GM21360 (cell line): Measurements from ENCODE around the gene SNAP29.
"Not testable (repeated sequence)": the region's sequence is repeated elsewhere in the genome, so short reads cannot be mapped to it uniquely, and the experiment has no call there.

Source experiments
- ATAC-seq: cut with Tn5 transposase; IDR thresholded peaks from one replicate; pipeline ENCODE4 v1.9.1; 2021; ENCODE audit warnings: mild to moderate bottlenecking, moderate library complexity; ENCODE audit not compliant: unreplicated experiment

The SNAP29 gene

DNA sequence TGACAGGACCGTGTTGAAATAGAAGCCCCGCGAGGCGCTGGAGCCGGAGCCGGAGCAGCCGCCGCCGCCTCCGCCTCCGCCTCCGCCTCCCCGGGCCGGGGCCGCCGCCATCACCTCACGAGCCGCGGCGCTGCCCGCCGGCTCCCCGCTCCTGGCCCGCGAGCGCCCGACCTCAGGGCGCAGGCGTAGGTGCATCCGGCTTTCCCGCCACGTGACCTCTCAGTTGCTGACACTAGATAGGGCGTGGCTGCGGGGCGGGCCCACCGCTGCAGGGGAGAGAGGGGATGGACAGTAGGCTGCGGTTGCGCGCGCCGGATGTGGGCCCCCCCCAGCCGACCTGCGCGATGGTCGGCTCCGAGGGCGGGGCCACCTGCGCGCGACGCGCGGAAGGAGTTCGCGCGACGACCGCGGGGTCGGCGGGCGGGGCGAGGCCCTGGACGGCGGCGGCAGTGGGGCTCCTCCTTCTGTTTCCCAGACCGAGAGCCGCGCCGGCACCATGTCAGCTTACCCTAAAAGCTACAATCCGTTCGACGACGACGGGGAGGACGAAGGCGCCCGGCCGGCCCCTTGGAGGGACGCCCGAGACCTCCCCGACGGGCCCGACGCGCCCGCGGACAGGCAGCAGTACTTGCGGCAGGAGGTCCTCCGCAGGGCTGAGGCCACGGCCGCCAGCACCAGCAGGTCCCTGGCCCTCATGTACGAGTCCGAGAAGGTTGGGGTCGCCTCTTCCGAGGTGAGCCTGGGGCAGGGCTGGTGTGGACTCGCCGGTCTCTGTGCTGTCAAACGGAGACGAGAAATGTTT is at the start of gene SNAP29, which contains the start of gene PI4KA:
SNAP29 (plus strand) TSS at position 393 of the 802 bp plus-strand sequence; CDS start at position 497, 104 bp downstream.
PI4KA (minus strand) TSS at position 197 of the 802 bp plus-strand sequence; CDS start at position 111, 86 bp downstream.
- peak; percentile 88 for ATAC-seq

DNA sequence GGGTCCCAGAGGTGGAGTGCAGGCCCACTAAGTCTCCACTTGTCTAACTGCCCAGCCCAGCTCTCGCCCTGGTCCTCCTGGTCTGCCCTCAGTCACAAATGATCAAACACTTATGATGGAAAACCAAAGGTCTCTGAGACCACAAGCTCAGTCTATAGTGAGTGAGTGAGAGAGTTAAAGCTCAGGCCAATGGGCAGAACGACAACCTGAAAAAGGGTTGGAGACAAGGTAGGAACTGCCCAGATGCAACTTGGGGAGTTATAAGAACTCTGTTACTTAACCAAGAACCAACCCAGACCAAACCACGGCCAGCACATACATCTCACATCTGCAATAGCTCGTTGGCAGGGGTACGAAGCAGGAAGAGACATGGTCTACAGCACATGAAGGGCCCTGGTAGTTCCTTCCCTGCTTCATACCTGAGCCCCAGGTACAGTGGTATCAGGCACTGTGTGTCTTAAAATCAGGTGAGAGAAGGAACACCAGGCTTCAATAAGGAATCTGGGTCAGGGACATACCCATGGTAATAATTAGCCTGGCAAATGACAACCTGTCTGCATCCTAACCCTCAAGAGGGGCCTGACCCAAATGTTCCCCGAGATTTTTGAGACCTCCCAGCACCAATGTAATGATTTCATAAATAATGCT is 49.1 kb upstream of the SNAP29 start:
- ATAC-seq: no peak

GRCh38 chr22:20810645-20811044 is 48.2 kb upstream of the SNAP29 start:
- ATAC-seq: no peak

- ATAC-seq: no peak
These were observed 47.6 kb upstream of the SNAP29 start for GRCh38 chr22:20811171-20811570.

DNA sequence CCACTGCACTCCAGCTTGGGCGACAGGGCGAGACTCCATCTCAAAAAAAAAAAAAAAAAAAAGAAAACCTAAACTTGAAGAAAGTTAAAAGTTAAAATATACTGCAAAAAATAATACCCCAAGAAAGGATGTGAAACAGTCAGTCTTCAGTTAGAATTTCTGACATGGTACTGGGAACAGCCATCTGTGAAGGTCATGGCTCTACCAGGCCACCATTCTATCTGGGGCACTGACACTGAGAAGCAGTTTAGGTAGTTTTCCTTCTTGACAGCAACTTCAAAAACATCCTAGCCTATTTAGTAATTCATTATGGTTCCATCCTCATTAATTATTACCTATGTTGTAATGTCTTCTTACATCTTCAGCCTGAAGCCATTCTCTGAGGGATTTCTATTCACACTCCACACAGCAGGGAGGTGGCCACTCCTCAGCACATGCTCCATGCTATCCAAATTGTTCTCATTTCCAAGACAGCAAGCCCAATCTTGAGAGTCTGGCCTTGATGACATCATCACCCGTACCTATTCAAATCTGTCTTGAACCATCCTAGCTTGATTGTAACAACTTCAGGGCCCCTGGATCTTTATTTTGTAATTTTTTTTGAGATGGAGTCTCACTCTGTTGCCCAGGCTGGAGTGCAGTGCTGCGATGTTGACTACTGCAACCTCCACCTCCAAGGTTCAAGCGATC is 46.7 kb upstream of the SNAP29 start:
- no peak for ATAC-seq

DNA sequence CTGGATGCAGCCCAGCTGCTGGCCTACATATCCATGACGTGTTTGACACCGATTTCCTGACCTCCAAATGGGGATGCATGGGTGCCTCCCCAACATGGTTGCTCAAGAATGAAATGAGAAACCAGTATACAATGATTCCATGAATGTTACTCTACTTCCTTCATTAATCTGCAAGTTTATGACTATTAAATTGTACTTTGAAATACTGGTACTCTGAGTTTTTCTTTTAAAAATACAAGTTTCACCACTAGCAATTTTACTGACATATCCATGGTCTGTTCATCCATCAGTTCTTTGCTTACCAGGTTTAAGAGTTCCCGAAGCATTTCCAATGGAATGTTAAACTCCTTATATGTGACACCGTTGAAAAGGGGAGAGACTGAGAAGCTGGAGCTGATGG is 45.8 kb upstream of the SNAP29 start:
- ATAC-seq: no peak

DNA sequence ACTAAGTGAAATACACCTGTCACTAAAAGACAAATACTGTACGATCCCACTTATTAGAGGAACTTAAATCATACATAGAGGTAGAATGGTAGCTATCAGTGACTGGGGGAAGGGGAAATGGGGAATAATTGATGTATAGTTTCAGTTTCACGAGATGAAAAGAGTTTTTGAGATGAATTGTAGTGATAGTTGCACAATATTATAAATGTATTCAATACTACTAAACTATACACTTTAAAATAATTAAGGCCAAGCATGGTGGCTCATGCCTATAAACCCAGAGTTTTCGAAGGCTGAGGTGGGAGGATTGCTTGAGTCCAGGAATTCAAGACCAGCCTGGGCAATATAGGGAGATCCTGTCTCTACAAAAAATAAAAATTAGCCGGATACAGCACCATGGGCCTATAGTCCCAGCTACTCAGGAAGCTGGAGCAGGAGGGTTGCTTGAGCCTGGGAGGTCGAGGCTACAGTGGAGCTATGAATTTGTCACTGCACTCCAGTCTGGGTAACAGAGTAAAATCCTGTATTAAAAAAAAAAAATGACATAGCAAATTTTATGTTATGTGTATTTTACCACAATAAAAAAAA is 44.5 kb upstream of the SNAP29 start:
- no peak for ATAC-seq

- ATAC-seq: no peak
These were observed 43.2 kb upstream of the SNAP29 start for GRCh38 chr22:20815477-20816050.

GRCh38 chr22:20816559-20816958 is 42.2 kb upstream of the SNAP29 start:
- ATAC-seq: no peak

DNA sequence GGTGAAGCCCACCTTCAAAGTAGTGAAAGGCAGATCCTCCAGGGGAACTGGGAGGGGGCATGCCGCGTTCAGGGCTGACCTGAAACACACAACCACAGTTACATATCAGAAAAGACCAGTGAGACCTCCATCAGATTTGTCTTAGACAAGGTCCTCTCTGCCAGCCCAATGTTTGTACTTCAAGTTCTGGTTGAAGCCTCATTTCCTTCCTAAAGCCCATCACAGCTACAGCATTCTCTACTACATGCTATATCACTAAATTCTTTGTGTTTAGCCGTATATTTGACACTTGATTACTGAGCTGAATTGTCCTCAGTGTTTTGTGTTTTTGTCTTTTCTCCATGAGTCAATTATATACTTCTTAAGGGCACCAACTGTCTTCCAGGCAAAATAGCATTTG is 40.3 kb upstream of the SNAP29 start:
- no peak for ATAC-seq

GRCh38 chr22:20819471-20819870 is 39.3 kb upstream of the SNAP29 start:
- ATAC-seq: no peak

GRCh38 chr22:20821717-20822239 is 37.0 kb upstream of the SNAP29 start:
- ATAC-seq: not testable (repeated sequence)

DNA sequence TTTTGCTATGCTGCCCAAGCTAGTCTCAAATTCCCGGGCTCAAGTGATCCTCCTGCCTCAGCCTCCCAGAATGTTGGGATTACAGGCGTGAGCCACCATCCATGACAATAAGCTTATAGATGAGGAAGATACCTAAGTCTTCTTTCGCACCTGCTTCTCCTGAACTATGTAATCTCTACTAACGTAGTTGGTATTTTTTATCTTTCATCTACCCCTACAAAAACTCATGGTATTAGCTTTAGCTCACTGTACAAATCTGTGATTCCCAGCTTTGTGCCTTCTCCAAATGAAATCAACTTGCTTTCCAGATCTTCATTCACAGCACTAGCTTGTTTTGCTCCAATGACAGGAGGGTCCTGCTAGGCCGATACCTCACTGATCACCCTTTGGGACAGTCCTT is 36.6 kb upstream of the SNAP29 start:
- ATAC-seq: no peak

- ATAC-seq: no peak
These were observed 35.5 kb upstream of the SNAP29 start for GRCh38 chr22:20823264-20823663.

DNA sequence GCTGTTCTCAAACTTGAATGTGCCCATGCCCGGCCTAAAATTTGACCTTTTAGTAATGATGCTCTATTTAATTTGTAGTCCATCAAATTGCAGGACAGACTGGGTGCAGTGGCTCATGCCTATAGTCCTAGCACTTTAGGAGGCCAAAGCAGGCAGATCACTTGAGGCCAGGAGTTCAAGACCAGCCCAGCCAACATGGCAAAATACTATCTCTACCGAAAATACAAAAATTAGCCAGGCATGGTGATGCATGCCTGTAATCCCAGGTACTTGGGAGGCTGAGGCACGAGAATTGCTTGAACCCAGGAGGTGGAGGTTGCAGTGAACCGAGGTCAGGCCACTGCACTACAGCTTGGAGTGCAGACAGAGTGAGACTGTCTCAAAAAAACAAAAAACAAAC is 33.6 kb upstream of the SNAP29 start:
- not testable (repeated sequence) for ATAC-seq

DNA sequence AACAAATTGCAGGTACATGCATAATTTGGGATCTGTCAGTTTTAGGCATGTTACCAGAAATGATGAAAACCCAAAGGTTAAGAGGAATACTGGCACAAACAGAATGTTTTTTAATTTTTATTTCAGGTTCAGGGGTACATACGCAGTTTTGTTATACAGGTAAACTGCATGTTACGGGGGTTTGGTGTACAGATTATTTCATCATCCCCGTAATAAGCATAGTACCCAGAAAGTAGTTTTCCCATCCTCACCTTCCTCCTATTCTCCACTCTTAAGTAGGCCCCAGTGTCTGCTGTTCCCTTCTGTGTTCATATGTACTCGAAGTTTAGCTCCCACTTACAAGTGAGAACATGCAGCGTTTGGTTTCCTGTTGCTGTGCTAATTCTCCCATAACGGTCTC is 33.2 kb upstream of the SNAP29 start:
- ATAC-seq: no peak

DNA sequence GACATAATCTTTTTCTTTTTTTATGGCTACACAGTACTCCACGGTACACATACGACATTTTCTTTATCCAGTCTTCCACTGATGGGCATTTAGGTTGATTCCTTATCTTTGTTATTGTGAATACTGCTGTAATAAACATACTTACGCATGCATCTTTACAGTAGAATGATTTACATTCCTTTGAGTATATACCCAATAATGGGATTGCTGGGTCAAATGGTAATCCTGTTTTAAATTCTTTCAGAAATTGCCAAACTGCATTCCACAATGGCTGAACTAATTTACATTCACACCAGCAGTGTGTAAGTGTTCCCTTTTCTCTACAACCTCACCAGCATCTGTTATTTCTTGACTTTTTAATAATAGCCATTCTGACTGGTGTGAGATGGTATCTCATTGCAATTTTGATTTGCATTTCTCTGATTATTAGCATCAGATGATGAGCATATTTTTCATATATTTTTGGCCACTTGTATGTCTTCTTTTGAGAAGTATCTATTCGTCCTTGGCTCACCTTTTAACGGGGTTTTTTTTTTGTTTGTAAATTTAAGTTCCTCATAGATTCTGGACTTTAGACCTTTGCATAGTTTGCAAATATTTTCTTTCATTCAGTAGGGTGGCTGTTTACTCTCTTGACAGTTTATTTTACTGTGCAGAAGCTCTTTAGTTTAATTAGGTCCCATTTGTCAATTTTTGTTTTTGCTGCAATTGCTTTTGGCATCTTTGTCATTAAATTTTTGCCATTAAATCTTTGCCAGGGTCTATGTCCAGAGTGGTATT is 32.2 kb upstream of the SNAP29 start:
- not testable (repeated sequence) for ATAC-seq

DNA sequence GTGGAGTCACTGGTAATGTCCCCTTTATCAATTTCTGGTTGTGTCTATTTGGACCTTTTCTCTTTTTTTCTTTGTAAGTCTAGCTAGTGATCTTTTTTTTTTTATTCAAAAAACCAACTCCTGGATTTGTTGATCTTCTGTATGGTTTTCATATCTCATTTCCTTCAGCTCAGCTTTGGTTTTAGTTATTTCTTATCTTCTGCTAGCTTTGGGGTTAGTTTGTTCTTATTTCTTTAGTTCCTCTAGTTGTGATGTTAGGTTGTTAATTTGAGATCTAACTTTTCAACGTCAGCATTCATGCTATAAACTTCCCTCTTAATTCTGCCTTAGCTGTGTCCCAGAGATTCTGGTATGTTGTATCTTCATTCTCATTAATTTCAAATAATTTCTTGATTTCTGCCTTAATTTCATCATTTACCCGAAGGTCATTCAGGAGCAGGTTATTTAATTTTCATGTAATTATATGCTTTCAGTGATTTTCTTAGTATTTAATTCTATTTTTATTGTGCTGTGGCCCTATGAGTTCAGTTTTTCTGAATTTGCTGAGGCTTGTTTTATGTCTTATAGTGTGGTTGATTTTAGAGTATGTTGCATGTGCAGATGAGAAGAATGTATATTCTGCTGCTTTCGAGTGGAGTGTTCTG is 29.2 kb upstream of the SNAP29 start:
- ATAC-seq: no peak

- ATAC-seq: no peak
These were observed 25.6 kb upstream of the SNAP29 start for GRCh38 chr22:20833225-20833665.
